ENCODE results near the gene PGAM5.
"Not testable (repeated sequence)": the region's sequence is repeated elsewhere in the genome, so short reads cannot be mapped to it uniquely, and the experiment has no call there.

Gene PGAM5

DNA sequence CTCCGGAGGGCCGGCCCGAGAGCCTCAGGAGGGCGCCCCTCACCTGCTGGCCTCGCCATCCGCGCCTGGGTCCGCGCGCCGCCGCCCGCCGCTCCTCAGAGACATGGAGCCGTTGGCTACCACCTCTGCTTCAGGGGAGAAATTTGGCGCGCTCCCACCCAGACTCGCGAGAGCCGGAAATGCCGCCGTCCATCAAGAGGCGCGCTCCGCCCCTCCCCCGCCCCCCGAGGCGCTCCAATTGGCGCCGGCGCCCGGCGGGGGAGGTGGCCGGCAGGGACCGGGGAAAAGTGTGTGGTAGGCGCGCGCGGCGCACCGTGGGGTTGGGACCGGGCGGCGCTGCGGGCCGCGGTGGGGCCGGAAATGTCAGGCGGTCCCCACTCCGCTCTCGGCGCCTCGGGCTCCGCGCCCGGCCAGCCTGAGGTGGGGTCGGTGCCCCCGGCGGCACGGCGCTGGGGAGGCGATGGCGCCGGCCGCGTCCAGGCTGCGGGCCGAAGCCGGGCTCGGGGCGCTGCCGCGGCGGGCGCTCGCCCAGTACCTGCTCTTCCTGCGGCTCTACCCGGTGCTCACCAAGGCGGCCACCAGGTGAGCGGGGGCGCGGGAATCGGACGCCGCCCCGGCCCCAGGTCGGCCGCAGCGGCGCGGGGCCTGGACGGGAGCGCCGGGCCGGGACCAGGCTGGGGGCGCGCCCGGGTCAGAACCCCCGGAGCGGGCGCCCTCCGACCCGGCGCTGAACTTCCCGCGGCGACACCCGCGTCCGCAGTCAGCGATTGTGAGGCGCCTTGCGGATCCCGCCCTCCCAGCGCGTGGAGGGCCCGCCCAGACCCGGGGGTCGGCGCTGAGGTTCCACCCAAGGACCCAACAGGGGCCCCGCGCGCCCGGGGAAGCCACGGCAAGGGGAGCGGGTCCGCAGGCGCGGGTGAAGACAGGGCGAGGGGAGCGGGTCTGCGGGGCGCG, 23.2 kb upstream of the PGAM5 start, which contains the start of the genes POLE and PXMP2:
Gene POLE, minus strand, starts transcription at position 132 of the 954 bp plus-strand sequence. Its CDS starts 27 bp downstream, at position 105.
Gene PXMP2, plus strand, starts transcription at position 377 of the 954 bp plus-strand sequence. Its CDS starts 84 bp downstream, at position 461.
- peak; percentile 54 to 96 (median 88) for DNase-seq

DNA sequence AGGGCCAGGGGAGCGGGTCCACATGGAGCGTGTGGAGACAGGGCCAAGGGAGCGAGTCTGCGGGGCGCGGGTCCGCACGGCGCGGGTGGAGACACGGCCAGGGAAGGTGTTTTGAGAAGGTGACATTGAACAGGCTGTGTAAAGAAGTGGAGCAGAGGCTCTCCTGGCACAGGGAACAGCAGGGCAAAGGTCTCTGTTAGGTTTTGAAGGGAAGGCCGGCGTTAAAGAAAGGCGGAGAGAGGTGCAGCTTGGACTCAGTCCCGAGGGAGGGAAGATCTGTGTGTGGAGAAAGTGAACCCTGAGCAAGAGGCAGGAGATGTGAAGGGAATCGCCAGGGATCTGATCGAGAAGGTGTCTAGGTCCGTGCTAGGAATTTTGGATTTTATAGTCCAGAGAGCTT, 21.4 kb upstream of the PGAM5 start:
- DNase-seq: no peak

DNA sequence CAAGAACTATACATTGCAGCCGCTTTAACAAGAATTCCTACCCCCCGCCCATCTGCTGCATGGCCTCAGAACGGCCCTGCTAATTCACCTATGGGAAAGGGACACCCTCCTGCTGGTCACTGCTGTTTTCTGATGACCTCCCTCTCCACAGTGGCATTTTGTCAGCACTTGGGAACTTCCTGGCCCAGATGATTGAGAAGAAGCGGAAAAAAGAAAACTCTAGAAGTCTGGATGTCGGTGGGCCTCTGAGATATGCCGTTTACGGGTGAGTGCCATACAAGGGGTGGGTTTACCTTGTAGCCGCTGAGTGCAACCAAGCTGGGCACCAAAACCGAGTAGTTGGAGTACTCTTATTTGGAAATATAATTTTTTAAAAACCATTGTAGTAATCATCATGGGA, 20.5 kb upstream of the PGAM5 start:
- no peak for DNase-seq

DNA sequence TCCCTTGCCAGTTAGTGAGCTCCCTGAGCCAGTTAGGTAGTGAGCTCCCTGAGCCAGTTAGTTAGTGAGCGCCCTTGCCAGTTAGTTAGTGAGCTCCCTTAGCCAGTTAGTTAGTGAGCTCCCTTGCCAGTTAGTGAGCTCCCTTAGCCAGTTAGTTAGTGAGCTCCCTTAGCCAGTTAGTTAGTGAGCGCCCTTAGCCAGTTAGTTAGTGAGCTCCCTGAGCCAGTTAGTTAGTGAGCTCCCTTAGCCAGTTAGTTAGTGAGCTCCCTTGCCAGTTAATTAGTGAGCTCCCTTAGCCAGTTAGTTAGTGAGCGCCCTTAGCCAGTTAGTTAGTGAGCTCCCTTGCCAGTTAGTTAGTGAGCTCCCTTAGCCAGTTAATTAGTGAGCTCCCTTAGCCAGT, 18.6 kb upstream of the PGAM5 start:
- not testable (repeated sequence) for DNase-seq

GRCh38 chr12:132694888-132695287, 15.8 kb upstream of the PGAM5 start:
- DNase-seq: not testable (repeated sequence)

DNA sequence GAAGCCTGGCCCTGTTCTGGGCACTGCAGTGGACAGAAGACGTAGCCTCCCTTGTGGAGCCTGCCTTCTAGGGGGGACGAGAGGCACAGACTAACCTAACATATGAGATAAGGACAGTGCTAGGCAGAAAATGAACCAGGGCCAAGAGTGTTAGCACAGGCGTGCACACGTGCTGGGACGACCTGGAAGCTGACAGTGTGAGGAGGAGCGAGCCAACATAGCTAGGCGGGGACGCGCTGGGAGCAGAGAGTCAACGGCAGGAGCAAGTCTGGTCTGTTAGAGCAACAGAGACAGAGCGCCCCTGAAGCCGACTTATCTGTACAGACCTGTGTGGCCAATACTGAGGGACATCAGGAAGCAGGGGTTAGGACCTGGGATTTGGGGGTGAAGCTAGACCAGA, 15.2 kb upstream of the PGAM5 start:
- no peak for DNase-seq

DNA sequence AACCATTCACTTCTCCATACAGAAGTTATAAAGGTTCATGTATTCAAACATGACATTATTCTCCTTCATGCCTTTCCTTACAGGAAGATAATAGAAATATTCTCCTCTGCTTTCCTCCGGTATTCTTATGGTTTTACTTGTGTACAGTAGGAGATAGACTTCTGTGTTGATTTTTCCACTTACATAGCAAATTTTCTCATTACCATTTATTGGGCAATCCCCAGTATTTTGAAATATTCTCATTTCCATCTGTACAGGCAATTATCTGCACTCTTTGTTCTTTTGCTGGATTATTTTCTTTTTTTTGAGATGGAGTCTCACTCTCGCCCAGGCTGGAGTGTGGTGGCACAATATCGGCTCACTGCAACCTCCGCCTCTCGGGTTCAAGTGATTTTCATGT, 12.3 kb upstream of the PGAM5 start:
- DNase-seq: no peak

DNA sequence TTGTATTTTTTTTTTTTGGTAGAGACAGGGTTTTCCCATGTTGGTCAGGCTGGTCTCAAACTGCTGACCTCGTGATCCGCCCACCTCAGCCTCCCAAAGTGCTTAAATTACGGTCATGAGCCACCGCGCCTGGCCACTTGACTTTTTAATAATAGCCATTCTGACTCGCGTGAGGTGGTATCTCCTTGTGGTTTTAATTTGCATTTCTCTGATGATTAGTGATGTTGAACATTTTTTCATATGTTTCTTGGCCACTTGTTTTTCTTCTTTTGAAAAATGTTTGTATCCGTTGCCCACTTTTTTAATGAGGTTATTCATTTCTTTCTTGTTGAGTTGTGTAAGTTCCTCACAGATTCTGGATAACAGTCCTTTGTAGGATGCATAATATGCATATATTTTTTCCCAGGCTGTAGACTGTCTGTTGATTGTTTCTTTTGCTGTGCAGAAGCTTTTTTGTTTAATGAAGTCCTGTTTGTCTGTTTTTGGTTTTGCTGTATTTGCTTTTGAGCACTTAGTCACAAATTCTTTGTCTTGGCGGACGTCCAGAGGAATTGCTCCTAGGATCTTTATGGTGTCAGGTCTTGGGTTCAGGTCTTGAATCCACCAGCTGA, 10.3 kb upstream of the PGAM5 start:
- DNase-seq: no peak

GRCh38 chr12:132702640-132703039, 8.0 kb upstream of the PGAM5 start:
- DNase-seq: no peak

- no peak for DNase-seq
These were observed 7.0 kb upstream of the PGAM5 start for GRCh38 chr12:132703641-132704040.

- DNase-seq: no peak
These were observed 3.4 kb upstream of the PGAM5 start for GRCh38 chr12:132707241-132707640.

DNA sequence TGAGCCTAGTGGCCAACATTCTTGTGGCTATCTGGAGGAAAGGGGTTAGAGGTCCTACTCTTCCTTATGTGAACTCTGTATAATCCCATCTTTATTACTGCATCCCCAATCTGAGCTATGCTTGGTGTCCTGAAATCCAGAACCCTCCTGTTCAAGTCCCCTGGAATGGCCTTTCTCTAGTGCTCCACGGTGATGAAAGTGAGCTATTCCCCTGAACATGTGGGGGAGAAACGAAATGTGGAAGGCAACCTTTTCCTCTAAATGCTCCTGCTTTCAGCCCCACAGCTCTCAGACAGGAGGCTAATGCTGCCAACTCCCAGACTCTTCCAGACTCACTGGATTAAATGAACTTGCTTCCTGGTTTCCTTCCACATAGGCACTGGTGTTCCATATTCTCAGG, 2.5 kb upstream of the PGAM5 start:
- DNase-seq: no peak

GRCh38 chr12:132710043-132710404, 618 bp upstream of the PGAM5 start:
- DNase-seq: peak in 8 of 58 donors; percentile 10 to 63 (median 48)

GRCh38 chr12:132711080-132711843, 620 bp downstream of the PGAM5 start:
- peak in 3 of 58 donors; percentile 26 to 61 (median 55) for DNase-seq

DNA sequence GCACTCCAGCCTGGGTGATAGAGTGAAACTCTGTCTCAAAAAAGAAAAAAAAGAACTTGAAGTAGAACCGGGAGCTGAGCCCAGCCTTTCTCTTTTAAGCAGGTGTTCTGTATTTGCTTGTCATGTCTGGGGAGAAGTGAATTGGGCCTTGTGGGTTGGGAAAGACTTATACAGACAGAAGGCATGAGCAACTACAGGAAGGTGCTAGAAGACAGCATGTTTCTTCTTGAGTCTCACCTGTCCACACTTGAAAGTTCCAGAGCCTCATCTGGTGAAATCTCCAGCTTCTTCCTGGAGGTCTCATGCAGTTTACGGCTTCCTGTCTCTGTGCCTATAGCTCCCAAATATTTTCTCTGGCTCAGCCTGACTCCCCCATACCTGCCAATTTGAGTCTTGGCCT, 2.5 kb downstream of the PGAM5 start:
- DNase-seq: no peak

- DNase-seq: no peak
These were observed 5.2 kb downstream of the PGAM5 start for GRCh38 chr12:132715874-132716273.

GRCh38 chr12:132716356-132716755, 5.7 kb downstream of the PGAM5 start:
- DNase-seq: no peak

- DNase-seq: no peak
These were observed 6.4 kb downstream of the PGAM5 start for GRCh38 chr12:132717011-132717410.

- DNase-seq: no peak
These were observed 7.1 kb downstream of the PGAM5 start for GRCh38 chr12:132717531-132718387.

DNA sequence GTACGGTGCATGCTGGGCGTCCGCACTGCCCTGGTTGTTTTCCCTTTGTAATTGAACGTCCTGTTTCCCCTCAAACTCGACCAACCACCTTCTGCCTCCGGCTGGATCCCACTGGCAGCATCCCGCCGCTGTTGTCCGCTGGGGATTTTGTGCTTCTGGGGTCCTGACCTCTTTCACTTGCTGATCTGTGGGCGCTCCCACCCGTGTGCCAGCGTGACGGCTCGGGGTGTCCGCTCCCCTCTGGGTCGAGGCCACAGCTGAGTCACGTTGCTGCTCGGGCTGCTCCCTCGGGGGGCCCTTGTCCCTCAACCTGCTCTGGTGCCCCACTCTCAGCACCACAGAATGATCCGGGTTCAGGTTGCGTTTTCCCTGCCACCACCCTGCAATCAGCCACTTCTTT, 8.0 kb downstream of the PGAM5 start:
- no peak for DNase-seq

Data from anterior cingulate cortex (tissue), 58 donors.